HEK293T (cell line): ENCODE results near the gene UTP4.

Source experiments
- FOXM1 ChIP-seq: fragments of 450-650 bp; IDR thresholded peaks from 2 replicates; pipeline ENCODE4 v1.6.1; 2017; ENCODE audit warnings: mild to moderate bottlenecking, borderline replicate concordance
- SUZ12 ChIP-seq: fragments of 450-650 bp; IDR thresholded peaks from 2 replicates; pipeline ENCODE4 v1.6.1; 2016; ENCODE audit warnings: mild to moderate bottlenecking

GRCh38 chr16:69190598-69190997, 58.1 kb downstream of the UTP4 start:
- TF ChIP-seq FOXM1 (no peak), SUZ12 (no peak)
